Activated CD8-positive, alpha-beta T cell treated with anti-CD3 and anti-CD28 coated beads for 36 hours (primary cell): ENCODE measurements around the gene CEP85L. TPM values are rescaled to one million over a fixed set of nuclear protein-coding genes. Genes with fewer than 3 reads are reported as not detected.

Experiments used
- ATAC-seq: fragments of 200-7000 bp; cut with Tn5 transposase; one replicate; pipeline ENCODE4 v1.10.0; 2021; ENCODE audit warnings: mild to moderate bottlenecking, moderate library complexity
- CTCF ChIA-PET: fragments of 350-600 bp; sonication (Branson Sonifier 250); formaldehyde crosslinking; loops from one replicate; lab custom pipeline; 2021; ENCODE audit warnings: antibody characterized with exemption; lab: Charles Lee
- POLR2A ChIA-PET: fragments of 350-600 bp; sonication (Branson Sonifier 250); formaldehyde crosslinking; loops from one replicate; lab custom pipeline; 2021; ENCODE audit warnings: antibody characterized with exemption; lab: Charles Lee
- DNase-seq: peaks from one replicate; pipeline ENCODE4 v3.0.0-alpha.2; 2020
- H3K27ac Mint-ChIP-seq: one replicate; pipeline ENCODE4 v1.8.0; 2021; ENCODE audit warnings: mild to moderate bottlenecking, mixed read lengths
- H3K27me3 Mint-ChIP-seq: one replicate; pipeline ENCODE4 v1.8.0; 2021; ENCODE audit warnings: mixed read lengths
- H3K36me3 Mint-ChIP-seq: one replicate; pipeline ENCODE4 v1.8.0; 2021; ENCODE audit warnings: low read depth, mixed read lengths
- H3K4me1 Mint-ChIP-seq: one replicate; pipeline ENCODE4 v1.8.0; 2021; ENCODE audit warnings: low read depth, mixed read lengths
- H3K4me3 Mint-ChIP-seq: one replicate; pipeline ENCODE4 v1.8.0; 2021; ENCODE audit warnings: mild to moderate bottlenecking, moderate library complexity, mixed read lengths
- H3K9me3 Mint-ChIP-seq: one replicate; pipeline ENCODE4 v1.8.0; 2021; ENCODE audit warnings: mixed read lengths
- CTCF ChIP-seq: fragments of 200-600 bp; IDR thresholded peaks from one replicate; pipeline ENCODE4 v1.8.0; 2022; ENCODE audit warnings: antibody characterized with exemption, mild to moderate bottlenecking
- intact Hi-C: fragments of 100-400 bp; cut with micrococcal nuclease; formaldehyde crosslinking; loops from one replicate; pipeline ENCODE4 v1.10.0; 2022
- total RNA-seq, 2 experiments: library from RNA; stranded (reverse); gene quantifications; one replicate each; pipeline ENCODE4 v1.2.3, GENCODE V29; 2021

Gene CEP85L
- total RNA-seq, 2 experiments from 2014 or later = 39.6 to 40.3 TPM

- intact Hi-C loops = no loop called here
- peaks cover 15% of the 10 kb centered on the region for H3K9me3 Mint-ChIP-seq
- H3K36me3 Mint-ChIP-seq = peaks cover 38% of the 10 kb centered on the region
- H3K27ac Mint-ChIP-seq = no peak overlapping the region
- H3K4me1 Mint-ChIP-seq = peaks cover 53% of the 10 kb centered on the region
- no peak overlapping the region for H3K4me3 Mint-ChIP-seq
- no peak for TF ChIP-seq CTCF
- ChIA-PET POLR2A (no interaction called here), CTCF (no interaction called here)
- DNase-seq (no peak), ATAC-seq (no peak)
- H3K27me3 Mint-ChIP-seq = no peaks in the 10 kb centered on the region
Observed at GRCh38 chr6:118611334-118611733, 40.1 kb downstream of the CEP85L start.

- ChIA-PET POLR2A (interaction anchor here (0.7 to 1.1 kb wide), 3 partner anchors 12 to 129 kb away, joined by 3 to 4 read pairs (median 3); no protein-coding TSS in a partner anchor), CTCF (interaction anchor here (1.1 to 1.5 kb wide), 3 partner anchors 12 to 80 kb away, joined by 3 to 4 read pairs (median 4); no protein-coding TSS in a partner anchor)
- ATAC-seq (no peak), DNase-seq (no peak)
- intact Hi-C loops = no loop called here
- peaks cover 13% of the 10 kb centered on the region for H3K9me3 Mint-ChIP-seq
- H3K4me3 Mint-ChIP-seq = no peak overlapping the region
- no peak for TF ChIP-seq CTCF
- peaks cover 50% of the 10 kb centered on the region for H3K4me1 Mint-ChIP-seq
- H3K27ac Mint-ChIP-seq = peak overlapping the region; percentile 77
- peaks cover 59% of the 10 kb centered on the region for H3K36me3 Mint-ChIP-seq
- no peaks in the 10 kb centered on the region for H3K27me3 Mint-ChIP-seq
Observed at GRCh38 chr6:118606858-118607257, 44.5 kb downstream of the CEP85L start.

GRCh38 chr6:118606268-118606667 is 45.1 kb downstream of the CEP85L start:
- no peak for TF ChIP-seq CTCF
- intact Hi-C loops = no loop called here
- ChIA-PET POLR2A (interaction anchor here (0.7 to 1.1 kb wide), 3 partner anchors 13 to 129 kb away, joined by 3 to 4 read pairs (median 3); no protein-coding TSS in a partner anchor), CTCF (interaction anchor here (1.0 to 1.5 kb wide), 4 partner anchors 12 to 81 kb away, joined by 3 to 4 read pairs (median 4); no protein-coding TSS in a partner anchor)
- Mint-ChIP-seq H3K4me1 (peaks cover 48% of the 10 kb centered on the region), H3K27me3 (no peaks in the 10 kb centered on the region), H3K27ac (peak overlapping the region; percentile 77), H3K4me3 (peak overlapping the region; percentile 48), H3K9me3 (peaks cover 9% of the 10 kb centered on the region), H3K36me3 (peaks cover 57% of the 10 kb centered on the region)
- DNase-seq = peak; percentile 14
- ATAC-seq = peak; percentile 84

GRCh38 chr6:118603372-118603771 is 48.0 kb downstream of the CEP85L start:
- Mint-ChIP-seq H3K27ac (no peak overlapping the region), H3K27me3 (no peaks in the 10 kb centered on the region), H3K4me3 (no peak overlapping the region), H3K4me1 (peaks cover 36% of the 10 kb centered on the region), H3K9me3 (peaks cover 6% of the 10 kb centered on the region), H3K36me3 (peaks cover 54% of the 10 kb centered on the region)
- no peak for TF ChIP-seq CTCF
- DNase-seq (no peak), ATAC-seq (no peak)
- ChIA-PET POLR2A (interaction anchor here (1.0 kb wide), 1 partner anchor 13 kb away, joined by 3 read pairs; no protein-coding TSS in a partner anchor), CTCF (interaction anchor here (0.8 to 1.0 kb wide), 3 partner anchors 22 to 38 kb away, joined by 3 read pairs; no protein-coding TSS in a partner anchor)
- intact Hi-C loops = no loop called here

- ChIA-PET POLR2A (interaction anchor here (0.7 kb wide), 1 partner anchor 172 kb away, joined by 3 read pairs; no protein-coding TSS in a partner anchor), CTCF (interaction anchor here (0.6 to 0.8 kb wide), 2 partner anchors 22 to 174 kb away, joined by 3 read pairs; no protein-coding TSS in a partner anchor)
- Mint-ChIP-seq H3K27me3 (no peaks in the 10 kb centered on the region), H3K4me3 (no peak overlapping the region), H3K4me1 (peaks cover 41% of the 10 kb centered on the region), H3K27ac (no peak overlapping the region), H3K9me3 (peaks cover 6% of the 10 kb centered on the region), H3K36me3 (peaks cover 59% of the 10 kb centered on the region)
- intact Hi-C loops = no loop called here
- TF ChIP-seq CTCF = no peak
- DNase-seq (no peak), ATAC-seq (no peak)
Observed at GRCh38 chr6:118602300-118602699, 49.1 kb downstream of the CEP85L start.
